Uterus (tissue), 4 donors: ENCODE measurements around the gene NCOA3. TPM values are rescaled to one million over a fixed set of nuclear protein-coding genes. Genes with fewer than 3 reads are reported as not detected.
"Not testable (repeated sequence)": the region's sequence is repeated elsewhere in the genome, so short reads cannot be mapped to it uniquely, and the experiment has no call there.

ENCODE experiments used
- DNase-seq, 2 donors: peaks; one replicate each; pipeline ENCODE4 v3.0.0-alpha.2; 2019 to 2020
- H3K27ac ChIP-seq, 2 donors: fragments of 200-600 bp; sonication (generic); 1 replicate in 1 of 2; 2 replicates in 1 of 2; pipeline ENCODE4 v1.5.1; 2016 to 2018
- H3K27me3 ChIP-seq, 2 donors: fragments of 200-600 bp; sonication (generic); one replicate each; pipeline ENCODE4 v1.5.1; 2018 to 2019; ENCODE audit warnings: control low read depth in 1 of 2
- H3K36me3 ChIP-seq, 2 donors: fragments of 200-600 bp; sonication (generic); one replicate each; pipeline ENCODE4 v1.5.1; 2019; ENCODE audit warnings: control low read depth in 1 of 2
- H3K4me1 ChIP-seq, 2 donors: fragments of 200-600 bp; sonication (generic); one replicate each; pipeline ENCODE4 v1.5.1; 2018 to 2019; ENCODE audit warnings: control low read depth in 1 of 2
- H3K4me3 ChIP-seq, 2 donors: fragments of 200-600 bp; sonication (generic); 1 replicate in 1 of 2; 2 replicates in 1 of 2; pipeline ENCODE4 v1.5.1; 2018 to 2019; ENCODE audit warnings: mild to moderate bottlenecking in 1 of 2
- H3K9me3 ChIP-seq, 2 donors: fragments of 200-600 bp; sonication (generic); one replicate each; pipeline ENCODE4 v1.5.1; 2019; ENCODE audit warnings: control low read depth in 1 of 2
- CTCF ChIP-seq, 4 experiments: fragments of 200-600 bp in 2 of 4; fragments of 450-650 bp in 2 of 4; sonication (generic) in 2 of 4; IDR thresholded peaks; one replicate each; pipeline ENCODE4 v1.5.1; 2016 to 2019; ENCODE audit warnings: antibody characterized with exemption in 4 of 4, mild to moderate bottlenecking in 2 of 4, moderate library complexity in 1 of 4
- POLR2A ChIP-seq, 2 donors: fragments of 450-650 bp; IDR thresholded peaks; one replicate each; pipeline ENCODE4 v1.6.1; 2016; ENCODE audit warnings: antibody characterized with exemption in 2 of 2, mild to moderate bottlenecking in 1 of 2, moderate library complexity in 1 of 2
- intact Hi-C: fragments of 100-400 bp; cut with DNase I; formaldehyde crosslinking; loops from one replicate; pipeline ENCODE4 v1.15.1; 2023; ENCODE audit warnings: low total_unique reads
- total RNA-seq, 4 donors: library from RNA; depleted of rRNA in 3 of 4; stranded (reverse); fragments of >200 nt in 3 of 4; gene quantifications; one replicate each; pipeline versions ENCODE4 v1.1.0 to v1.2.4, GENCODE V29; 2014 to 2023
- donor health status: DM: yes; HTN: yes; CAD: no.

NCOA3 gene
- total RNA-seq, 4 donors from 2014 or later, result 27.9 to 59.2 (median 44.2) TPM

- intact Hi-C loops, result no loop called here
- Histone ChIP-seq H3K4me1 (no peaks in the 10 kb centered on the region), H3K27me3 (no peaks in the 10 kb centered on the region), H3K27ac (peak overlapping the region in 1 of 2 donors; percentile 22), H3K9me3 (no peaks in the 10 kb centered on the region), H3K4me3 (no peak overlapping the region), H3K36me3 (no peaks in the 10 kb centered on the region)
- TF ChIP-seq CTCF (IDR thresholded peaks at IDR 0.05) (no peak), POLR2A (IDR thresholded peaks at IDR 0.05) (no peak)
- peak in 1 of 2 donors; percentile 23 for DNase-seq
These were observed 83.5 kb downstream of the NCOA3 start for GRCh38 chr20:47585087-47585747.

GRCh38 chr20:47586649-47587294, 85.1 kb downstream of the NCOA3 start:
- no peak overlapping the region for H3K27ac ChIP-seq
- intact Hi-C loops, result no loop called here
- TF ChIP-seq POLR2A (IDR thresholded peaks at IDR 0.05), result no peak
- TF ChIP-seq CTCF (IDR thresholded peaks at IDR 0.05), result no peak

GRCh38 chr20:47588158-47588557, 86.5 kb downstream of the NCOA3 start:
- intact Hi-C loops, result no loop called here
- Histone ChIP-seq H3K9me3 (no peaks in the 10 kb centered on the region), H3K36me3 (no peaks in the 10 kb centered on the region), H3K27ac (no peak overlapping the region), H3K4me1 (no peaks in the 10 kb centered on the region), H3K27me3 (no peaks in the 10 kb centered on the region), H3K4me3 (no peak overlapping the region)
- TF ChIP-seq CTCF (IDR thresholded peaks at IDR 0.05) (no peak), POLR2A (IDR thresholded peaks at IDR 0.05) (no peak)
- no peak for DNase-seq

More at GRCh38 chr20:47586649-47587294, 85.1 kb downstream of the NCOA3 start:
- no peak for DNase-seq
- H3K4me3 ChIP-seq, result no peak overlapping the region
- no peaks in the 10 kb centered on the region for H3K9me3 ChIP-seq
- H3K4me1 ChIP-seq, result no peaks in the 10 kb centered on the region
- H3K36me3 ChIP-seq, result no peaks in the 10 kb centered on the region
- no peaks in the 10 kb centered on the region for H3K27me3 ChIP-seq

- no peaks in the 10 kb centered on the region for H3K36me3 ChIP-seq
- TF ChIP-seq CTCF (IDR thresholded peaks at IDR 0.05) (no peak), POLR2A (IDR thresholded peaks at IDR 0.05) (no peak)
- intact Hi-C loops, result no loop called here
These were observed 89.5 kb downstream of the NCOA3 start for GRCh38 chr20:47591231-47591630.

GRCh38 chr20:47594157-47594556, 92.5 kb downstream of the NCOA3 start:
- Histone ChIP-seq H3K4me1 (no peaks in the 10 kb centered on the region), H3K9me3 (no peaks in the 10 kb centered on the region), H3K27ac (no peak overlapping the region), H3K27me3 (no peaks in the 10 kb centered on the region), H3K36me3 (no peaks in the 10 kb centered on the region), H3K4me3 (no peak overlapping the region)
- intact Hi-C loops, result no loop called here
- DNase-seq, result no peak
- TF ChIP-seq POLR2A (IDR thresholded peaks at IDR 0.05) (no peak), CTCF (IDR thresholded peaks at IDR 0.05) (no peak)

More at GRCh38 chr20:47591231-47591630, 89.5 kb downstream of the NCOA3 start:
- Histone ChIP-seq H3K4me3 (no peak overlapping the region), H3K9me3 (no peaks in the 10 kb centered on the region), H3K27ac (no peak overlapping the region), H3K4me1 (no peaks in the 10 kb centered on the region), H3K27me3 (no peaks in the 10 kb centered on the region)
- DNase-seq, result no peak

GRCh38 chr20:47595138-47595537, 93.5 kb downstream of the NCOA3 start:
- intact Hi-C loops, H3K4me1 ChIP-seq, H3K36me3 ChIP-seq, H3K4me3 ChIP-seq, H3K9me3 ChIP-seq, H3K27me3 ChIP-seq, H3K27ac ChIP-seq, DNase-seq: not testable (repeated sequence)
